ENCODE results near the gene CCP110.
A peak's percentile ranks its signal among the peaks of the same experiment; 100 is the strongest.

The CCP110 gene

DNA sequence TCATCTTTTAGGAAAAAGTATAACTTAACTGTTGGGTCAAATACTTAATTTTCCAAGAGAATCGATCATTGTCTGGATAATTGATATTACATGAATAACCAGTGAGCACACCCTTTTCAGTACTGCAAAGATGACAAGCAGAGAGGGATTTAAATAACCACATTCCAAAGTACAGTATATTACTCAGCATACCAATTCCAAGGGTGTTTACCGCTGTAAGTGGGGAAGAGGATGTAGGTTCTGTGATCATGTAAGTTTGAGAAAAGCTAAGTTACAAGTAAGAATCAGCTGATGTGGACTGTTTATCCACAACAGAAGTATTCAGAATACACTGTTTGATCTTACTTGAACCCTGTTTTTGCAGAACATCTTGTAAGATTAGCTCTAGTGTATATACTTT is 8.0 kb upstream of the CCP110 start:
- Histone ChIP-seq H3K36me3 (ENCODE audit: low read depth) (peaks cover 65% of the 10 kb centered on the region), H3K4me3 (ENCODE audit: severe bottlenecking) (no peak overlapping the region), H3K27ac (ENCODE audit: poor library complexity, severe bottlenecking) (no peak overlapping the region), H3K4me1 (ENCODE audit: insufficient read depth, poor library complexity, severe bottlenecking) (peaks cover 14% of the 10 kb centered on the region), H3K9me3 (ENCODE audit: severe bottlenecking) (no peaks in the 10 kb centered on the region), H3K27me3 (ENCODE audit: insufficient read depth, poor library complexity, severe bottlenecking) (no peaks in the 10 kb centered on the region)
- TF ChIP-seq, protein P1, sequence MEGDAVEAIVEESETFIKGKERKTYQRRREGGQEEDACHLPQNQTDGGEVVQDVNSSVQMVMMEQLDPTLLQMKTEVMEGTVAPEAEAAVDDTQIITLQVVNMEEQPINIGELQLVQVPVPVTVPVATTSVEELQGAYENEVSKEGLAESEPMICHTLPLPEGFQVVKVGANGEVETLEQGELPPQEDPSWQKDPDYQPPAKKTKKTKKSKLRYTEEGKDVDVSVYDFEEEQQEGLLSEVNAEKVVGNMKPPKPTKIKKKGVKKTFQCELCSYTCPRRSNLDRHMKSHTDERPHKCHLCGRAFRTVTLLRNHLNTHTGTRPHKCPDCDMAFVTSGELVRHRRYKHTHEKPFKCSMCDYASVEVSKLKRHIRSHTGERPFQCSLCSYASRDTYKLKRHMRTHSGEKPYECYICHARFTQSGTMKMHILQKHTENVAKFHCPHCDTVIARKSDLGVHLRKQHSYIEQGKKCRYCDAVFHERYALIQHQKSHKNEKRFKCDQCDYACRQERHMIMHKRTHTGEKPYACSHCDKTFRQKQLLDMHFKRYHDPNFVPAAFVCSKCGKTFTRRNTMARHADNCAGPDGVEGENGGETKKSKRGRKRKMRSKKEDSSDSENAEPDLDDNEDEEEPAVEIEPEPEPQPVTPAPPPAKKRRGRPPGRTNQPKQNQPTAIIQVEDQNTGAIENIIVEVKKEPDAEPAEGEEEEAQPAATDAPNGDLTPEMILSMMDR (IDR thresholded peaks at IDR 0.05; ENCODE audit: poor library complexity, severe bottlenecking), result no peak
- ATAC-seq (ENCODE audit: low read depth) (no peak), DNase-seq (ENCODE audit: low spot score) (no peak)

DNA sequence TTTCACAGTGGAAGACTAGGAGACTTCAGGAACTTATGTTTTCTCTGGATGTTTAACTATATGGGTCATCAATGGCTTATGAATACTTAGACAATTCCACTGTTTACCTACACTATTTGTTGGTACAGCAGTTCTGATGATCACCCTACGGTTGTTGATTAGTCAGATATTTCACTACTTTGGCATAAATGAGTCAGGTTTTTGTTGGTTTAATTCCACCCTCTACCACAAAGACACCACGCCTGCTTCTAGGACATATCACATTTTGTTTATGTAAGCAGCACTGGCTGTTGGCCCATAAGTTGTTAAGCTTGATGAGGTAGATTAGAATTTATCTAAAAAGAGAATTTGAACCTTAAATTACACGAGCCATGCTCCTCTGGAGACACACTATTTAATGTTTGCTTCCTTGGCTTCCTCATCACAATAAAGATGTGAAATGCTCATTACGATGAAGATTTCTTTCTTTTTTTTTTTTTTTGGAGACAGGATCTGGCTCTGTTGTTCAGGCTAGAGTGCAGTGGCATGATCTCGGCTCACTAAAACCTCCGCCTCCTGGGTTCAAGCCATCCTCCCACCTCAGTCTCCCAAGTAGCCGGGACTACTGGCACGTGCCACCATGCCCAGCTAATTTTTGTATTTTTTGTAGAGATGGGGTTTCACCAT is 6.2 kb upstream of the CCP110 start:
- H3K9me3 ChIP-seq (ENCODE audit: severe bottlenecking), result no peaks in the 10 kb centered on the region
- TF ChIP-seq, protein P1 (IDR thresholded peaks at IDR 0.05; ENCODE audit: poor library complexity, severe bottlenecking), result no peak
- peaks cover 52% of the 10 kb centered on the region for H3K36me3 ChIP-seq (ENCODE audit: low read depth)
- H3K4me1 ChIP-seq (ENCODE audit: insufficient read depth, poor library complexity, severe bottlenecking), result peaks cover 14% of the 10 kb centered on the region
- no peak overlapping the region for H3K4me3 ChIP-seq (ENCODE audit: severe bottlenecking)
- no peaks in the 10 kb centered on the region for H3K27me3 ChIP-seq (ENCODE audit: insufficient read depth, poor library complexity, severe bottlenecking)
- ATAC-seq (ENCODE audit: low read depth) (peak; percentile 66), DNase-seq (ENCODE audit: low spot score) (no peak)
- H3K27ac ChIP-seq (ENCODE audit: poor library complexity, severe bottlenecking), result no peak overlapping the region

DNA sequence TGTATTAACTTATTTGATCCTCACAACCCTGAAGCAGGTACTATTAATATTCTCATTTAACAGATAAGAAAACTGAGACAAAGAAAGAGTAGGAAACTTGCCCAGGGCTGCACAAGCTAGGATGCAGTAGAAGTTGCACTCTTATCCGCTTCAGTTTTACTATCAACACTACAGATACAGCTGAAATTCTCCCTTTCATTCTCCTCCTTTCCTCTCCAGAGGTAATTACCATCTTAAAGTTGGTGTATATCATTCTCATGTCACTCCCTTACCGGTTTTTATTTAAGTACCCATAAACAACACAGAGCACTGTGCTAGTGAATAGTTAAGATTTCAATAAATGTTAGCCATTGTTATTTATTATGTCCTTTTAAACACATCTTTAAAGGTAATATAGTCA is 5.4 kb upstream of the CCP110 start:
- TF ChIP-seq, protein P1 (IDR thresholded peaks at IDR 0.05; ENCODE audit: poor library complexity, severe bottlenecking), result no peak
- H3K36me3 ChIP-seq (ENCODE audit: low read depth), result peaks cover 43% of the 10 kb centered on the region
- ATAC-seq (ENCODE audit: low read depth), result no peak
- no peaks in the 10 kb centered on the region for H3K9me3 ChIP-seq (ENCODE audit: severe bottlenecking)
- no peak for DNase-seq (ENCODE audit: low spot score)
- no peak overlapping the region for H3K4me3 ChIP-seq (ENCODE audit: severe bottlenecking)
- H3K27ac ChIP-seq (ENCODE audit: poor library complexity, severe bottlenecking), result no peak overlapping the region
- H3K27me3 ChIP-seq (ENCODE audit: insufficient read depth, poor library complexity, severe bottlenecking), result no peaks in the 10 kb centered on the region
- H3K4me1 ChIP-seq (ENCODE audit: insufficient read depth, poor library complexity, severe bottlenecking), result peaks cover 14% of the 10 kb centered on the region

DNA sequence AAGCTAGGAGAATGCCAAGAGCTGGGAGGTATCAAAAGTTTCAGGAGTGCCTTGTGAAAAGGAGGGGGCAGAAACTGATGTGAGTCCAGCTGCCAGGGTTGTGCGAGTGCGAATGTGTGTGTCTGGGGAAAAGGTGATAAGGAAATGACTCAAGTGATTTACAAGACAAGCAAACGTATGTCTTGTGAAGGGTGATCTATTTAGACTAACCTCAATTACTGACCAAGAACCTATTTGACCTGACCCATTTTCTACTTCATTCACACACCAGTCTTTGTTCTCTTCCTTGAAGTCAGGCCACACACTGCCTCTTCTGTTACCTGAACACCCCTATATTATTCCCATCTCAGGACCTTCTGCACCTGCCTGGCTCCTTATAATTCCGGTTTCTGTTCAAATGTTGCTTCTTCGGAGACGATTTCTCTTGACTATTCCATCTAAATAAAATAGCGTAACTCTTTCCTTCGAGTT is 2.8 kb upstream of the CCP110 start:
- TF ChIP-seq, protein P1 (IDR thresholded peaks at IDR 0.05; ENCODE audit: poor library complexity, severe bottlenecking), result no peak
- DNase-seq (ENCODE audit: low spot score) (no peak), ATAC-seq (ENCODE audit: low read depth) (no peak)
- H3K27ac ChIP-seq (ENCODE audit: poor library complexity, severe bottlenecking), result peak overlapping the region; percentile 55
- H3K36me3 ChIP-seq (ENCODE audit: low read depth), result peaks cover 20% of the 10 kb centered on the region
- peak overlapping the region; percentile 76 for H3K4me3 ChIP-seq (ENCODE audit: severe bottlenecking)
- no peaks in the 10 kb centered on the region for H3K27me3 ChIP-seq (ENCODE audit: insufficient read depth, poor library complexity, severe bottlenecking)
- H3K9me3 ChIP-seq (ENCODE audit: severe bottlenecking), result no peaks in the 10 kb centered on the region
- H3K4me1 ChIP-seq (ENCODE audit: insufficient read depth, poor library complexity, severe bottlenecking), result peaks cover 19% of the 10 kb centered on the region
